Body of pancreas (tissue), 4 donors: ENCODE measurements around the gene TRPM6. TPM values are rescaled to one million over a fixed set of nuclear protein-coding genes. Genes with fewer than 3 reads are reported as not detected.

ENCODE experiments used
- ATAC-seq: fragments of 150-250 bp; one replicate; pipeline ENCODE4 v1.9.1; 2016
- DNase-seq, 4 donors: peaks; one replicate each; pipeline ENCODE4 v3.0.0-alpha.2; 2019
- H3K27ac ChIP-seq, 4 donors: fragments of 200-600 bp; sonication (generic); 1 replicate in 3 of 4; 2 replicates in 1 of 4; pipeline versions ENCODE4 v1.5.1 to v1.6.1; 2016 to 2019; ENCODE audit warnings: mild to moderate bottlenecking in 1 of 4, mixed read lengths in 1 of 4, moderate library complexity in 1 of 4
- H3K27me3 ChIP-seq, 2 donors: fragments of 200-600 bp; sonication (generic); one replicate each; pipeline ENCODE4 v1.6.0; 2016; ENCODE audit warnings: mild to moderate bottlenecking in 1 of 2
- H3K36me3 ChIP-seq, 2 donors: fragments of 200-600 bp; sonication (generic); replicated peaks in 1 of 2; 2 replicates each; pipeline ENCODE4 v1.5.1; 2016; ENCODE audit warnings: low read depth in 2 of 2; ENCODE audit not compliant: insufficient read depth in 1 of 2
- H3K4me1 ChIP-seq: fragments of 200-600 bp; sonication (generic); one replicate; pipeline ENCODE4 v1.6.0; 2016
- H3K4me3 ChIP-seq, 2 donors: fragments of 200-600 bp; sonication (generic); 1 replicate in 1 of 2; 2 replicates in 1 of 2; pipeline ENCODE4 v1.5.1; 2016 to 2019
- H3K9me3 ChIP-seq, 3 donors: fragments of 200-600 bp; sonication (generic); 1 replicate in 2 of 3; 2 replicates in 1 of 3; pipeline ENCODE4 v1.5.1; 2016
- CTCF ChIP-seq, 7 experiments: fragments of 450-650 bp in 4 of 7; fragments of 200-600 bp in 3 of 7; sonication (generic) in 3 of 7; IDR thresholded peaks; one replicate each; pipeline ENCODE4 v1.5.1; 2016 to 2019; ENCODE audit warnings: antibody characterized with exemption in 7 of 7
- POLR2A ChIP-seq, 3 donors: fragments of 450-650 bp; IDR thresholded peaks; one replicate each; pipeline ENCODE4 v1.6.1; 2016; ENCODE audit warnings: antibody characterized with exemption in 3 of 3, mild to moderate bottlenecking in 2 of 3
- WGBS, 2 donors: methylation state at CpG; one replicate each; pipeline ENCODE4 v1.1.5; 2017; 5-methylcytosine and 5-hydroxymethylcytosine counted together
- intact Hi-C: fragments of 100-400 bp; cut with DNase I; formaldehyde crosslinking; loops from one replicate; pipeline ENCODE4 v1.15.1; 2023
- total RNA-seq, 2 donors: library from RNA; depleted of rRNA; stranded (reverse); fragments of >200 nt; gene quantifications; one replicate each; pipeline ENCODE4 v1.1.0, GENCODE V29; 2016

Gene TRPM6
- total RNA-seq, 2 donors from 2014 or later: under 0.01 to 0.33 TPM

DNA sequence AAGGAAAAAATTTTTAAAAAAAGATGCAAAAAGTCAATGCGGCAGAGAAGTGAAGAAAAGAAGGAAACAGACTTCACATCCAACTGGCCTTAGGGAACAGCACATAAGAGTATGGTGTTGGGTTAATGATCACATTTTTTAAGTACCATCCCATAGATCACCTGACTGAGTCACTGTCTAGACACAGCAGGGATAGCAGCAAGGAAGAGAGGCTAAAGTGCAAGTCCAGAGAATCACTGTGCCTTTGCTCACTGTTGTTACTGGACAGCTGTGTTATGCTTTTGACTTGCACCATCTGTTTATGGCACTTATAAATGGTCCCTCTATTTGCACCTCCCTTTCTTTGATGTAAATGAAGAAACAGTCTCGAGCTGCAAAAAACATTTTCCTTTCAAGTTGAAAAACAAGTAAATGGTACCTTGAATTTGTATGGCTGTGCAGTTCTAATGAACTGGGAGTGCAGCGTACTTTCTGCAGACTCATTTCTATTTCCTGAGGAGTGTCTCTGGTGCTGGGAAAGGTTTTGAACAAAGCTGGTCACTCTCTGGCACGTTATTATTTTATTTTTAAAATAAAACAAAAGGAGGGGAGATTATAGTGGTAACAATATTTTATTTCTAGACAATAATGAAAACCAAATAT lies 84.2 kb downstream of the TRPM6 start:
- 54 to 55% methylated on average over 4 of the region's 4 CpGs for WGBS, 2 donors
- no peak for DNase-seq

DNA sequence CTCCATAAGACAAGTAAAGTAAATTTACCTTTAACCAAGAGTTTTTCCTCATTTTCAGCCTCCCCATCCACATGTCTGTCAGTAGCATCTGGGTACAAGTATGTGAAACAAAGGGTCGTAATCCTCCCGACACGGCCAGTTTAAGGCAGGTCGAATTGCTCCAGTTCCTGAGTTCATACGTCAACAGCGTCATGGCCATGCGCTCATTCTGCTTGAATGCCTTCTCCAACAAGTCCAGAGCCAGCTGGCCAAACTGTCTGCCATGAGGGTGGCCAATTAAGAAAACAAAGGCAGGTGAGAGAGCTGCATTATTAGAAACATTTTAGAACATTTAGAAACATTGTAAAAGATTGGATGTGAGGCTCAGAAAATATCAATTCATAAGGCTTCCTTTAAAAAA lies 87.5 kb downstream of the TRPM6 start:
- WGBS, 2 donors: 80 to 82% methylated on average over 7 of the region's 7 CpGs
- no peak for DNase-seq

More for the DNA sequence above, 84.2 kb downstream of the TRPM6 start:
- TF ChIP-seq POLR2A (IDR thresholded peaks at IDR 0.05): no peak
- H3K36me3 ChIP-seq: no peaks in the 10 kb centered on the region
- no peak overlapping the region for H3K27ac ChIP-seq
- intact Hi-C loops: no loop called here
- H3K9me3 ChIP-seq: no peaks in the 10 kb centered on the region
- no peaks in the 10 kb centered on the region for H3K27me3 ChIP-seq
- no peak for ATAC-seq
- no peaks in the 10 kb centered on the region for H3K4me1 ChIP-seq
- no peak overlapping the region for H3K4me3 ChIP-seq

DNA sequence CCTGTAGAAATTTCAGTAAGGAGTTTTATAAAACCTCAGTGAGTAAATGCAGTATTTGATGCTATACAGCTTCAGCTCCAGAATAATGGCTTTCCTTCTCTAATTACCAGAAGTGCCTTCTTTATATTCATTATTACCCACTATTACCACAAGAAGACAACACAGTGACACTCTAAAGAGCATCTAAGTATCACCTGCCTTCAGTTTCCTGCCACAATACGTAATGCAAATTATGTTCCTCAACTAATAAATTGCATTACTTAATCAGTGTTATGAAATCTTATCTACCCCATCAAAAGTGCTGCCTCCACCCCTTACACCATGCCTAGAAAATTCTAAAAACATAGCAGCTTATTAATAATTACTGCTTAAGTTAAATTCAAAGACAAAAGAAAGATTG lies 91.9 kb downstream of the TRPM6 start:
- intact Hi-C loops: no loop called here
- no peaks in the 10 kb centered on the region for H3K36me3 ChIP-seq
- H3K27ac ChIP-seq: no peak overlapping the region
- WGBS, 2 donors: 49 to 71% methylated on average over 1 of the region's 1 CpG
- H3K4me1 ChIP-seq: no peaks in the 10 kb centered on the region
- DNase-seq (no peak), ATAC-seq (no peak)
- no peaks in the 10 kb centered on the region for H3K27me3 ChIP-seq
- TF ChIP-seq CTCF (IDR thresholded peaks at IDR 0.05): no peak
- no peak for TF ChIP-seq POLR2A (IDR thresholded peaks at IDR 0.05)
- H3K9me3 ChIP-seq: no peaks in the 10 kb centered on the region
- H3K4me3 ChIP-seq: no peak overlapping the region

More for the DNA sequence above, 87.5 kb downstream of the TRPM6 start:
- Histone ChIP-seq H3K36me3 (no peaks in the 10 kb centered on the region), H3K4me1 (no peaks in the 10 kb centered on the region), H3K27me3 (no peaks in the 10 kb centered on the region), H3K4me3 (no peak overlapping the region), H3K27ac (no peak overlapping the region), H3K9me3 (no peaks in the 10 kb centered on the region)
- no peak for ATAC-seq
- intact Hi-C loops: no loop called here
- TF ChIP-seq CTCF (IDR thresholded peaks at IDR 0.05) (no peak), POLR2A (IDR thresholded peaks at IDR 0.05) (no peak)

DNA sequence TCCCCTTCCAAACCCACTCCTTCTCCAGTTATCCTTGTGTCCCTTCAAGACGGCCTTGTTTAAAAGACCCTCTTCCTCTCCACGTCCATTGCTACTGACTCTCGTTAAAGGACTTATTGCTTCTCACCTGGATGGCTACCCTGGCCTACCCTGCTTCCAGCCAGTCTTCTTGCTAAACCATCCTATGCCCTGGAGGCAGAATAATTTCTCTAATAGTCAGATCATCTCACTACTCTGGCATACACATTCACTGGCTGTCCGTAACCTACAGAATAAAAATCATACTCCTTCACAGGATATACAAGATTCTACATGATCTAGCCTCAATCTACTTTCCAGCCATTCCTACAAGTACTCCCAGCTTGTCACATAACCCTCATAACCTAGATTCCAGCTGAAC lies 92.6 kb downstream of the TRPM6 start:
- DNase-seq (no peak), ATAC-seq (no peak)
- no peak for TF ChIP-seq CTCF (IDR thresholded peaks at IDR 0.05)
- no peak for TF ChIP-seq POLR2A (IDR thresholded peaks at IDR 0.05)
- Histone ChIP-seq H3K9me3 (no peaks in the 10 kb centered on the region), H3K36me3 (no peaks in the 10 kb centered on the region), H3K4me3 (no peak overlapping the region), H3K27me3 (no peaks in the 10 kb centered on the region), H3K27ac (no peak overlapping the region), H3K4me1 (no peaks in the 10 kb centered on the region)
- intact Hi-C loops: no loop called here
- WGBS, 2 donors: 77 to 84% methylated on average over 4 of the region's 4 CpGs

- intact Hi-C loops: no loop called here
- TF ChIP-seq POLR2A (IDR thresholded peaks at IDR 0.05) (no peak), CTCF (IDR thresholded peaks at IDR 0.05) (no peak)
- H3K4me3 ChIP-seq: no peak overlapping the region
- 64 to 66% methylated on average over 5 of the region's 5 CpGs for WGBS, 2 donors
- H3K9me3 ChIP-seq: no peaks in the 10 kb centered on the region
- no peaks in the 10 kb centered on the region for H3K4me1 ChIP-seq
- ATAC-seq: no peak
- no peak for DNase-seq
- no peaks in the 10 kb centered on the region for H3K27me3 ChIP-seq
- H3K36me3 ChIP-seq: no peaks in the 10 kb centered on the region
- H3K27ac ChIP-seq: no peak overlapping the region
Measured at GRCh38 chr9:74784506-74784905, 103.2 kb downstream of the TRPM6 start.
